Measurements from ENCODE around the gene NXPH3. TPM values are rescaled to one million over a fixed set of nuclear protein-coding genes. Genes with fewer than 3 reads are reported as not detected.

Gene NXPH3
- total and polyA plus RNA-seq, 2 donors (not counting 3 experiments of a cell fraction or from before 2014, with no cell fraction given) = 1.7 to 2.0 TPM

- no peaks in the 10 kb centered on the region for H3K9me3 ChIP-seq (replicated peaks; ENCODE audit: control insufficient read depth, insufficient read depth, low read length)
- peaks cover 4 to 8% of the 10 kb centered on the region in 2 experiments for H3K27me3 ChIP-seq (ENCODE audit: control insufficient read depth in 2 of 2, insufficient read depth in 2 of 2, low read length in 2 of 2)
- H3K4me1 ChIP-seq (ENCODE audit: control insufficient read depth, extremely low read depth, insufficient read depth, low read length) = peaks cover 15% of the 10 kb centered on the region
- FAIRE-seq (no peak), DNase-seq (ENCODE audit: low read depth, low spot score) (no peak)
- no peak overlapping the region for H3K4me2 ChIP-seq (ENCODE audit: insufficient read depth, low read length)
- no peak overlapping the region for H3K4me3 ChIP-seq (replicated peaks in 1 of 3; ENCODE audit: insufficient read depth in 1 of 3, low read depth in 1 of 3, low read length in 3 of 3)
- intact Hi-C loops (cut with micrococcal nuclease) = no loop called here
- ChIA-PET POLR2A (no interaction called here), CTCF (interaction anchor here (0.7 to 14.0 kb wide), 8 partner anchors 10 to 280 kb away, joined by 3 to 786 read pairs (median 4); partner anchors contain the start of gene SLC35B1)
- no peaks in the 10 kb centered on the region for H3K9me1 ChIP-seq (replicated peaks; ENCODE audit: control insufficient read depth, extremely low read depth, insufficient read depth, low read length)
- H4K20me1 ChIP-seq (replicated peaks; ENCODE audit: control insufficient read depth, extremely low read depth, insufficient read depth, low read length) = no peaks in the 10 kb centered on the region
- H2AFZ ChIP-seq (ENCODE audit: low read depth, low read length) = no peak overlapping the region
- no peaks in the 10 kb centered on the region for H3K36me3 ChIP-seq (ENCODE audit: control insufficient read depth in 2 of 2, extremely low read depth in 1 of 2, insufficient read depth in 2 of 2, low read length in 2 of 2)
- TF ChIP-seq MYC (IDR thresholded peaks at IDR 0.05; ENCODE audit: low read depth, low read length) = no peak
- TF ChIP-seq POLR2AphosphoS5 (IDR thresholded peaks at IDR 0.05; ENCODE audit: insufficient read depth, low read depth, low read length) = no peak
- no peak for TF ChIP-seq POLR2A (IDR thresholded peaks at IDR 0.05; ENCODE audit: low read depth, low read length)
- TF ChIP-seq JUN (IDR thresholded peaks at IDR 0.05; ENCODE audit: borderline replicate concordance, insufficient read depth, insufficient read length, low read depth) = no peak
- TF ChIP-seq MAX (IDR thresholded peaks at IDR 0.05; ENCODE audit: insufficient read depth, insufficient read length) = no peak
- no peak for TF ChIP-seq CTCF (IDR thresholded peaks at IDR 0.05; ENCODE audit: extremely low read depth in 1 of 2, insufficient read depth in 1 of 2, low read depth in 1 of 2, low read length in 2 of 2)
- TF ChIP-seq EZH2 (IDR thresholded peaks at IDR 0.05; ENCODE audit: borderline replicate concordance, low read depth, low read length, severe bottlenecking) = no peak
- no peak for TF ChIP-seq FOS (IDR thresholded peaks at IDR 0.05; ENCODE audit: borderline replicate concordance, insufficient read depth, low read length)
- no peak for TF ChIP-seq GATA2 (IDR thresholded peaks at IDR 0.05; ENCODE audit: insufficient read depth, insufficient read length, low read depth, low read length)
- no TSS peak for BruUV-seq (replicated peaks)
- dilution Hi-C loops (cut with MboI; ENCODE audit: extremely low pct_ligation_motif_present, low sequenced_read_pairs) = no loop called here
- H3K79me2 ChIP-seq (ENCODE audit: control insufficient read depth, insufficient read depth, low read length) = no peaks in the 10 kb centered on the region
- H3K27ac ChIP-seq (ENCODE audit: insufficient read depth, low read depth, low read length) = no peak overlapping the region
- no peak overlapping the region for H3K9ac ChIP-seq (replicated peaks; ENCODE audit: extremely low read depth, insufficient read depth, low read length)
Observed at GRCh38 chr17:49571764-49572163, 3.9 kb upstream of the NXPH3 start.

Data from endothelial cell of umbilical vein (primary cell).